ENCODE data around the gene HECTD4.

- TF ChIP-seq HDGF (IDR thresholded peaks at IDR 0.05; ENCODE audit: borderline replicate concordance): no peak
- no peak for TF ChIP-seq FOXK2 (IDR thresholded peaks at IDR 0.05)
- no peak for TF ChIP-seq TARDBP (IDR thresholded peaks at IDR 0.05)
These were observed 211.1 kb downstream of the HECTD4 start for GRCh38 chr12:112170971-112171596.

Measured in HEK293T (cell line).